Activated CD4-positive, alpha-beta T cell treated with anti-CD3 and anti-CD28 coated beads, Interleukin-2, amount 10 ng/mL, durations not matched to agents 7 days and 5 days (primary cell): ENCODE measurements around the gene POMP. TPM values are rescaled to one million over a fixed set of nuclear protein-coding genes. Genes with fewer than 3 reads are reported as not detected.

ENCODE experiments used
- CTCF ChIA-PET: fragments of 350-600 bp; sonication (Branson Sonifier 250); formaldehyde crosslinking; loops from one replicate; lab custom pipeline; 2021; ENCODE audit warnings: antibody characterized with exemption; lab: Charles Lee
- POLR2A ChIA-PET: fragments of 350-600 bp; sonication (Branson Sonifier 250); formaldehyde crosslinking; loops from one replicate; lab custom pipeline; 2021; ENCODE audit warnings: antibody characterized with exemption; lab: Charles Lee
- DNase-seq: peaks from one replicate; pipeline ENCODE4 v3.0.0-alpha.2; 2020
- H3K27ac Mint-ChIP-seq: one replicate; pipeline ENCODE4 v1.8.0; 2021; ENCODE audit warnings: mild to moderate bottlenecking, moderate library complexity, mixed read lengths
- H3K27me3 Mint-ChIP-seq: one replicate; pipeline ENCODE4 v1.8.0; 2021; ENCODE audit warnings: mixed read lengths
- H3K36me3 Mint-ChIP-seq: one replicate; pipeline ENCODE4 v1.8.0; 2021; ENCODE audit warnings: low read depth, mixed read lengths
- H3K4me1 Mint-ChIP-seq: one replicate; pipeline ENCODE4 v1.8.0; 2021; ENCODE audit warnings: mixed read lengths
- H3K4me3 Mint-ChIP-seq: one replicate; pipeline ENCODE4 v1.8.0; 2021; ENCODE audit warnings: mild to moderate bottlenecking, moderate library complexity, mixed read lengths
- H3K9me3 Mint-ChIP-seq: one replicate; pipeline ENCODE4 v1.8.0; 2021; ENCODE audit warnings: mixed read lengths
- total RNA-seq, 2 experiments: library from RNA; stranded (reverse); gene quantifications; one replicate each; pipeline ENCODE4 v1.2.3, GENCODE V29; 2021

The POMP gene
- total RNA-seq, 2 experiments from 2014 or later, result 66.7 to 67.8 TPM

- no peaks in the 10 kb centered on the region for H3K27me3 Mint-ChIP-seq
- H3K4me3 Mint-ChIP-seq, result no peak overlapping the region
- no peaks in the 10 kb centered on the region for H3K36me3 Mint-ChIP-seq
- peaks cover 6% of the 10 kb centered on the region for H3K4me1 Mint-ChIP-seq
- ChIA-PET CTCF (interaction anchor here (0.6 kb wide), 1 partner anchor 47 kb away, joined by 5 read pairs; no protein-coding TSS in a partner anchor), POLR2A (no interaction called here)
- no peaks in the 10 kb centered on the region for H3K9me3 Mint-ChIP-seq
- H3K27ac Mint-ChIP-seq, result no peak overlapping the region
- no peak for DNase-seq
These were observed 34.9 kb upstream of the POMP start for GRCh38 chr13:28623782-28624706.

GRCh38 chr13:28624707-28625432 is 34.1 kb upstream of the POMP start:
- CTCF ChIA-PET, result interaction anchor here (1.3 kb wide), 1 partner anchor 11 kb away, joined by 3 read pairs; no protein-coding TSS in a partner anchor

GRCh38 chr13:28626266-28626665 is 32.7 kb upstream of the POMP start:
- DNase-seq, result no peak
- H3K4me1 Mint-ChIP-seq, result peaks cover 6% of the 10 kb centered on the region
- no peaks in the 10 kb centered on the region for H3K36me3 Mint-ChIP-seq
- H3K27me3 Mint-ChIP-seq, result no peaks in the 10 kb centered on the region
- H3K4me3 Mint-ChIP-seq, result no peak overlapping the region
- no peaks in the 10 kb centered on the region for H3K9me3 Mint-ChIP-seq
- ChIA-PET CTCF (interaction anchor here (1.3 kb wide), 1 partner anchor 10 kb away, joined by 3 read pairs; no protein-coding TSS in a partner anchor), POLR2A (no interaction called here)
- H3K27ac Mint-ChIP-seq, result no peak overlapping the region

More at GRCh38 chr13:28624707-28625432, 34.1 kb upstream of the POMP start:
- no peaks in the 10 kb centered on the region for H3K27me3 Mint-ChIP-seq
- H3K36me3 Mint-ChIP-seq, result no peaks in the 10 kb centered on the region
- H3K9me3 Mint-ChIP-seq, result no peaks in the 10 kb centered on the region
- H3K4me3 Mint-ChIP-seq, result no peak overlapping the region
- POLR2A ChIA-PET, result no interaction called here
- H3K4me1 Mint-ChIP-seq, result peaks cover 6% of the 10 kb centered on the region
- H3K27ac Mint-ChIP-seq, result no peak overlapping the region
- no peak for DNase-seq

GRCh38 chr13:28628241-28628640 is 30.7 kb upstream of the POMP start:
- CTCF ChIA-PET, result interaction anchor here (1.4 kb wide), 1 partner anchor 13 kb away, joined by 5 read pairs; no protein-coding TSS in a partner anchor
- Mint-ChIP-seq H3K27ac (no peak overlapping the region), H3K9me3 (no peaks in the 10 kb centered on the region), H3K36me3 (no peaks in the 10 kb centered on the region), H3K4me1 (peaks cover 6% of the 10 kb centered on the region), H3K27me3 (peaks cover 2% of the 10 kb centered on the region), H3K4me3 (no peak overlapping the region)
- DNase-seq, result no peak
- POLR2A ChIA-PET, result no interaction called here

GRCh38 chr13:28630869-28631268 is 28.1 kb upstream of the POMP start:
- Mint-ChIP-seq H3K4me1 (no peaks in the 10 kb centered on the region), H3K36me3 (no peaks in the 10 kb centered on the region), H3K4me3 (no peak overlapping the region), H3K9me3 (no peaks in the 10 kb centered on the region), H3K27me3 (peaks cover 13% of the 10 kb centered on the region), H3K27ac (no peak overlapping the region)
- ChIA-PET CTCF (interaction anchor here (0.6 kb wide), 1 partner anchor 92 kb away, joined by 3 read pairs; no protein-coding TSS in a partner anchor), POLR2A (no interaction called here)
- no peak for DNase-seq

GRCh38 chr13:28631801-28632200 is 27.1 kb upstream of the POMP start:
- peaks cover 4% of the 10 kb centered on the region for H3K4me1 Mint-ChIP-seq
- DNase-seq, result no peak
- no peak overlapping the region for H3K4me3 Mint-ChIP-seq
- peaks cover 17% of the 10 kb centered on the region for H3K27me3 Mint-ChIP-seq
- no peaks in the 10 kb centered on the region for H3K9me3 Mint-ChIP-seq
- POLR2A ChIA-PET, result no interaction called here
- no peaks in the 10 kb centered on the region for H3K36me3 Mint-ChIP-seq
- CTCF ChIA-PET, result no interaction called here
- H3K27ac Mint-ChIP-seq, result no peak overlapping the region

- H3K9me3 Mint-ChIP-seq, result no peaks in the 10 kb centered on the region
- no peak for DNase-seq
- peaks cover 22% of the 10 kb centered on the region for H3K27me3 Mint-ChIP-seq
- peaks cover 14% of the 10 kb centered on the region for H3K4me1 Mint-ChIP-seq
- ChIA-PET POLR2A (no interaction called here), CTCF (interaction anchor here (1.1 to 1.6 kb wide), 4 partner anchors 10 to 102 kb away, joined by 3 to 6 read pairs (median 3); no protein-coding TSS in a partner anchor)
- no peak overlapping the region for H3K27ac Mint-ChIP-seq
- no peak overlapping the region for H3K4me3 Mint-ChIP-seq
- no peaks in the 10 kb centered on the region for H3K36me3 Mint-ChIP-seq
These were observed 22.9 kb upstream of the POMP start for GRCh38 chr13:28636069-28636468.

GRCh38 chr13:28636677-28637317 is 22.1 kb upstream of the POMP start:
- ChIA-PET CTCF (interaction anchor here (0.6 to 1.6 kb wide), 6 partner anchors 11 to 229 kb away, joined by 3 to 6 read pairs (median 3); no protein-coding TSS in a partner anchor), POLR2A (no interaction called here)
- peak; percentile 62 for DNase-seq
- Mint-ChIP-seq H3K27ac (no peak overlapping the region), H3K27me3 (peaks cover 22% of the 10 kb centered on the region), H3K4me3 (no peak overlapping the region), H3K9me3 (no peaks in the 10 kb centered on the region), H3K4me1 (peaks cover 14% of the 10 kb centered on the region), H3K36me3 (no peaks in the 10 kb centered on the region)

- no peak overlapping the region for H3K4me3 Mint-ChIP-seq
- ChIA-PET CTCF (interaction anchor here (0.6 to 1.6 kb wide), 7 partner anchors 15 to 230 kb away, joined by 3 to 6 read pairs (median 3); no protein-coding TSS in a partner anchor), POLR2A (interaction anchor here (0.6 kb wide), 1 partner anchor 312 kb away, joined by 9 read pairs; no protein-coding TSS in a partner anchor)
- H3K27me3 Mint-ChIP-seq, result peaks cover 20% of the 10 kb centered on the region
- H3K9me3 Mint-ChIP-seq, result no peaks in the 10 kb centered on the region
- peaks cover 14% of the 10 kb centered on the region for H3K4me1 Mint-ChIP-seq
- no peak for DNase-seq
- H3K36me3 Mint-ChIP-seq, result no peaks in the 10 kb centered on the region
- peak overlapping the region; percentile 69 for H3K27ac Mint-ChIP-seq
These were observed 21.1 kb upstream of the POMP start for GRCh38 chr13:28637714-28638355.

GRCh38 chr13:28638756-28639155 is 20.2 kb upstream of the POMP start:
- peaks cover 14% of the 10 kb centered on the region for H3K4me1 Mint-ChIP-seq
- no peaks in the 10 kb centered on the region for H3K9me3 Mint-ChIP-seq
- H3K27me3 Mint-ChIP-seq, result peaks cover 20% of the 10 kb centered on the region
- no peak for DNase-seq
- no peaks in the 10 kb centered on the region for H3K36me3 Mint-ChIP-seq
- H3K27ac Mint-ChIP-seq, result no peak overlapping the region
- no peak overlapping the region for H3K4me3 Mint-ChIP-seq
- ChIA-PET POLR2A (no interaction called here), CTCF (interaction anchor here (0.6 to 0.7 kb wide), 3 partner anchors 16 to 179 kb away, joined by 3 to 4 read pairs (median 3); no protein-coding TSS in a partner anchor)

- no peak for DNase-seq
- CTCF ChIA-PET, result interaction anchor here (0.6 to 1.8 kb wide), 7 partner anchors 8 to 858 kb away, joined by 3 to 5 read pairs (median 3); no protein-coding TSS in a partner anchor
- Mint-ChIP-seq H3K27me3 (peaks cover 9% of the 10 kb centered on the region), H3K9me3 (no peaks in the 10 kb centered on the region), H3K4me1 (peaks cover 14% of the 10 kb centered on the region), H3K27ac (no peak overlapping the region), H3K36me3 (no peaks in the 10 kb centered on the region), H3K4me3 (no peak overlapping the region)
- POLR2A ChIA-PET, result no interaction called here
These were observed 17.9 kb upstream of the POMP start for GRCh38 chr13:28640861-28641599.
